Measurements from ENCODE around the gene CA6. TPM values are rescaled to one million over a fixed set of nuclear protein-coding genes. Genes with fewer than 3 reads are reported as not detected.

The CA6 gene
- total and polyA plus RNA-seq, 11 donors, result not detected

DNA sequence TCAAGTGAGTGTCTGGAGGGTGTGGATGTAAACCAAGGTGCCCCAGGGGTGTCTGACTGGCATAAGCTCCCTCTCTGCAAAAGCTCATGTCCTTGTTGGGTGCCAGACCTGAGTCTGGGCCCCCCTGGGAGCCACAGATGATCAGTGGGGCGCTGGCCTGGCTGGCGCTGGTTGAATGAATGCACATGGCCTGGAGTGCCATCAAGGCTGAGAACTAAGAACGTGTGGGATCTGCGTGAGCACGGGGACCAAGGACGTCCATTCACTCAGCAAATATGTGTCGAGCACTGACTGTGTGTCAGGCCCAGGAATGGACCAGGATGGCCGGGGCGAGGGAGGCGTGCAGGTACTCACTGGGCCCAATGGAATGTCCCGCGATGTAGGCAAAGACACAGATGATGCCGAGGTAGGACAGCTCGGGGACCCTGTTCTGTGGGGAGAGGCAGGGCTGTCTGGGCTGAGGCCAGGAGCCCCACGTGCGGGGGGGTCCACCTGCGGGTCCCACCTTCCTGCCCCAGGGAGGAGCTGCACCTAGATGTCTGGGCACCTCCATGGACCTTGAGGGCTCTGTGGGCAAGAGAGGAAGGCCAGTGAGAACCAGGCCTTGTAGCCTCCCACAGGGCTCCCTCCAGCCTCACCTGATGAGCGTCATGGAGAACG, 61.4 kb downstream of the CA6 start:
- H3K9me3 ChIP-seq, result no peaks in the 10 kb centered on the region
- intact Hi-C loops (cut with DNase I), result loop anchor here in 5 of 10 donors (5.0 kb wide), 2 partner anchors 90 to 95 kb away; no protein-coding TSS in a partner anchor
- WGBS, 4 donors, result 91 to 95% (median 94%) methylated on average over 19 of the region's 19 CpGs
- H3K36me3 ChIP-seq, result no peaks in the 10 kb centered on the region
- H3K27me3 ChIP-seq, result no peaks in the 10 kb centered on the region
- H3K4me3 ChIP-seq, result no peak overlapping the region
- H3K4me1 ChIP-seq, result peaks cover 0 to 24% (median 2%) of the 10 kb centered on the region in 12 donors
- DNase-seq (no peak), ATAC-seq (no peak)
- no peak overlapping the region for H3K27ac ChIP-seq
- no peak for TF ChIP-seq POLR2A (IDR thresholded peaks at IDR 0.05)
- TF ChIP-seq, protein P1, sequence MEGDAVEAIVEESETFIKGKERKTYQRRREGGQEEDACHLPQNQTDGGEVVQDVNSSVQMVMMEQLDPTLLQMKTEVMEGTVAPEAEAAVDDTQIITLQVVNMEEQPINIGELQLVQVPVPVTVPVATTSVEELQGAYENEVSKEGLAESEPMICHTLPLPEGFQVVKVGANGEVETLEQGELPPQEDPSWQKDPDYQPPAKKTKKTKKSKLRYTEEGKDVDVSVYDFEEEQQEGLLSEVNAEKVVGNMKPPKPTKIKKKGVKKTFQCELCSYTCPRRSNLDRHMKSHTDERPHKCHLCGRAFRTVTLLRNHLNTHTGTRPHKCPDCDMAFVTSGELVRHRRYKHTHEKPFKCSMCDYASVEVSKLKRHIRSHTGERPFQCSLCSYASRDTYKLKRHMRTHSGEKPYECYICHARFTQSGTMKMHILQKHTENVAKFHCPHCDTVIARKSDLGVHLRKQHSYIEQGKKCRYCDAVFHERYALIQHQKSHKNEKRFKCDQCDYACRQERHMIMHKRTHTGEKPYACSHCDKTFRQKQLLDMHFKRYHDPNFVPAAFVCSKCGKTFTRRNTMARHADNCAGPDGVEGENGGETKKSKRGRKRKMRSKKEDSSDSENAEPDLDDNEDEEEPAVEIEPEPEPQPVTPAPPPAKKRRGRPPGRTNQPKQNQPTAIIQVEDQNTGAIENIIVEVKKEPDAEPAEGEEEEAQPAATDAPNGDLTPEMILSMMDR (IDR thresholded peaks at IDR 0.05), result no peak

DNA sequence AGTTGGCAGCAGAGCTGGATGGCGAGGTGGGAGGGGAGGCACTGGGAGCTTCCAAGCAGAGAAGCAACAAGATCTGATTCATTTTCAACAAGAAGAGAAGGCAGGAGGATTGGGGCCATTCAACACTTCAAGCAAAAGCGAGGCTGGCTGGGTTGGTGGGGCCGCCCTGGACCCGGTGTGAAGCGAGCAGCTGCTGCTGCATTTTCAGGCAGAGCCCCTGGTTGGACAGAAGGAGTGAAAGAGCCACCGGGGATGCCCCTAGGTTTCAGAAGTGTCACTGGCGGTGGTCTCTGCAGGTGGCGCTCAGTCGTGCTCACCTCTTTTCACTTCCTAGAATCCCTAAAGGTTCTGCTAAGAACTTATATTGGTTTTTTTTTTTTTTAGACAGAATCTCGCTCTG, 62.6 kb downstream of the CA6 start:
- intact Hi-C loops (cut with DNase I), result loop anchor here in 5 of 10 donors (5.0 kb wide), 2 partner anchors 91 to 94 kb away; no protein-coding TSS in a partner anchor
- 92 to 95% (median 93%) methylated on average over 10 of the region's 10 CpGs for WGBS, 4 donors
- Histone ChIP-seq H3K27me3 (no peaks in the 10 kb centered on the region), H3K9me3 (no peaks in the 10 kb centered on the region), H3K36me3 (no peaks in the 10 kb centered on the region), H3K4me3 (no peak overlapping the region), H3K4me1 (peaks cover 0 to 26% (median 2%) of the 10 kb centered on the region in 12 donors), H3K27ac (no peak overlapping the region)
- ATAC-seq (no peak), DNase-seq (no peak)
- TF ChIP-seq POLR2A (IDR thresholded peaks at IDR 0.05), result no peak
- TF ChIP-seq, protein P1 (IDR thresholded peaks at IDR 0.05), result no peak

DNA sequence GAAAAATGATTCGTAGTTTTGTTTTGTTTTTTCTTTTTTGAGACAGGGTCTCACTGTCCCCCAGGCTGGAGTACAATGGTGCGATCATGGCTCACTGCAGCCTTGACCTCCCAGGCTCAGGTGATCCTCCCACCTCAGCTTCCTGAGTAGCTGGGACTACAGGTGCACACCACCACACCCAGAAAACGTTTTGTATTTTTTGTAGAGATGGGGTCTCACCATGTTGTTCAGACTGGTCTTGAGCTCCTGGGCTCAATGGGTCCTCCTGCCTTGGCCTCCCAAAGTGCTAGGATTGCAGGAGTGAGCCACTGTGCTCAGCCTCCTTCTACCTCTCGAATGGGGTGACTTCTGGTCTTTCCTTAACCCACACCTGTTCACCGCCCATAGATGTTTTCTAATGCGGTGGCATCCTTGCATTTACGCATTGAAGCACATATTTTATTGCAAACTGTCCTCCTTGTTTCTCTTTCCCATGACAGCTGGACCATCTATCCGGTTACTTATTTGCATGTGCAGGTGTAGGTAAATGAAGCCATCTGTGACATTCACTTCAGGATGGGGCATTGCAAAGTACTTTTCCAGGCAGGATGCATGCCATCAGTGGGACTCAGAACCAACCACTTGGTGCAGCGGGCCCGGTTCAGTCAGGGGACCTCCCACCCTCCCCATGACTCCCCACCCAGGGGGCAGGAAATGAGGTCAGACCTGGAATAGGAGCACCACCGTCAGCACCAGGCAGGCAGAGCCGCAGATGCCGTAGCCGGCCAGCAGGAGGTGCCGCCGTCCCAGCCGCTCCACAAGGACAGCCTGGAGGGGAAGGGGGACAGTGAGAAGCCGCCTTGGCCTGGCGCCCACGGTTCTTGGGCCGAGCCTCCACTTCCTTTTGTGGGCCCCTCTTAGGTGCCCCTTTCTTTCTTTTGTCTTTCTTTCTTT, 64.0 kb downstream of the CA6 start:
- peak in 1 of 5 donors; percentile 40 for DNase-seq
- Histone ChIP-seq H3K9me3 (no peaks in the 10 kb centered on the region), H3K27me3 (no peaks in the 10 kb centered on the region), H3K4me1 (peaks cover 0 to 25% (median 2%) of the 10 kb centered on the region in 12 donors), H3K36me3 (no peaks in the 10 kb centered on the region), H3K27ac (no peak overlapping the region), H3K4me3 (no peak overlapping the region)
- 60 to 64% (median 63%) methylated on average over 21 of the region's 21 CpGs for WGBS, 4 donors
- peak in 2 of 4 donors; percentile 44 for ATAC-seq
- TF ChIP-seq, protein P1 (IDR thresholded peaks at IDR 0.05), result peak; percentile 28 to 59 (median 48)
- no peak for TF ChIP-seq POLR2A (IDR thresholded peaks at IDR 0.05)
- intact Hi-C loops (cut with DNase I), result loop anchor here (1.0 to 5.0 kb wide), 7 partner anchors 88 to 188 kb away; no protein-coding TSS in a partner anchor
